Endothelial cell of umbilical vein (primary cell): ENCODE data around the gene TNFSF10. TPM values are rescaled to one million over a fixed set of nuclear protein-coding genes. Genes with fewer than 3 reads are reported as not detected.

Source experiments
- BruUV-seq: library from RNA; stranded (reverse); fragments of 400-500 nt; replicated peaks from 2 replicates; lab custom pipeline; 2021; lab: Mats Ljungman, UMichigan
- CTCF ChIA-PET: fragments of 300-600, 350-600 bp; sonication (Branson Sonifier 250); formaldehyde crosslinking; loops from one replicate; lab custom pipeline; 2021; ENCODE audit warnings: antibody characterized with exemption, inconsistent platforms; lab: Charles Lee
- POLR2A ChIA-PET: fragments of 300-600, 350-600 bp; sonication (Branson Sonifier 250); formaldehyde crosslinking; loops from one replicate; lab custom pipeline; 2021; ENCODE audit warnings: antibody characterized with exemption, inconsistent platforms; lab: Charles Lee
- DNase-seq: peaks from one replicate; pipeline ENCODE4 v3.0.0-alpha.2; 2011; ENCODE audit warnings: low read depth, low spot score
- FAIRE-seq: peaks from 2 replicates; lab custom pipeline; 2011; peaks lifted over from hg19 to GRCh38; lab: Jason Lieb, UNC
- H2AFZ ChIP-seq: 2 replicates; pipeline ENCODE4 v1.6.0; 2012; ENCODE audit warnings: low read depth, low read length, control low read depth, inconsistent platforms
- H3K27ac ChIP-seq: 2 replicates; pipeline ENCODE4 v1.5.1; 2011; ENCODE audit warnings: low read depth, mild to moderate bottlenecking, control low read depth, low read length, moderate library complexity; ENCODE audit not compliant: insufficient read depth
- H3K27me3 ChIP-seq, 2 experiments: 2 replicates each; pipeline versions ENCODE4 v1.6.0 to v1.6.1; 2011; ENCODE audit warnings: low read length in 2 of 2, mixed read lengths in 1 of 2; ENCODE audit not compliant: control insufficient read depth in 2 of 2, insufficient read depth in 2 of 2
- H3K36me3 ChIP-seq, 2 experiments: 2 replicates in 1 of 2; 3 replicates in 1 of 2; pipeline ENCODE4 v1.5.1; 2011; ENCODE audit warnings: low read length in 2 of 2, mild to moderate bottlenecking in 1 of 2, moderate library complexity in 1 of 2; ENCODE audit not compliant: control insufficient read depth in 2 of 2, insufficient read depth in 2 of 2; ENCODE audit errors: extremely low read depth in 1 of 2
- H3K4me1 ChIP-seq: 3 replicates; pipeline ENCODE4 v1.5.1; 2011; ENCODE audit warnings: mild to moderate bottlenecking, low read length; ENCODE audit not compliant: control insufficient read depth, insufficient read depth; ENCODE audit errors: extremely low read depth
- H3K4me2 ChIP-seq: 2 replicates; pipeline ENCODE4 v1.6.1; 2011; ENCODE audit warnings: low read length, control low read depth, mixed read lengths; ENCODE audit not compliant: insufficient read depth
- H3K4me3 ChIP-seq, 3 experiments: fragments of 200-600 bp in 1 of 3; sonication (generic), shearing (Covaris generic) in 1 of 3; replicated peaks in 1 of 3; 2 replicates each; pipeline ENCODE4 v1.5.1; 2011 to 2016; ENCODE audit warnings: control low read depth in 3 of 3, low read length in 3 of 3, mild to moderate bottlenecking in 2 of 3, inconsistent platforms in 1 of 3, low read depth in 1 of 3, moderate library complexity in 1 of 3; ENCODE audit not compliant: insufficient read depth in 1 of 3
- H3K79me2 ChIP-seq: 2 replicates; pipeline ENCODE4 v1.6.0; 2012; ENCODE audit warnings: low read length, inconsistent platforms; ENCODE audit not compliant: control insufficient read depth, insufficient read depth
- H3K9ac ChIP-seq: replicated peaks from 2 replicates; pipeline ENCODE3; 2011; ENCODE audit warnings: low read length, control low read depth; ENCODE audit not compliant: insufficient read depth; ENCODE audit errors: extremely low read depth
- H3K9me1 ChIP-seq: replicated peaks from 3 replicates; pipeline ENCODE4 v1.6.0; 2011; ENCODE audit warnings: mild to moderate bottlenecking, low read length; ENCODE audit not compliant: control insufficient read depth, insufficient read depth; ENCODE audit errors: extremely low read depth
- H3K9me3 ChIP-seq: replicated peaks from 2 replicates; pipeline ENCODE4 v1.5.1; 2012; ENCODE audit warnings: low read length, inconsistent platforms; ENCODE audit not compliant: control insufficient read depth, insufficient read depth
- H4K20me1 ChIP-seq: replicated peaks from 2 replicates; pipeline ENCODE3; 2011; ENCODE audit warnings: mild to moderate bottlenecking, low read length; ENCODE audit not compliant: control insufficient read depth, insufficient read depth; ENCODE audit errors: extremely low read depth
- EZH2 ChIP-seq: IDR thresholded peaks from 2 replicates; pipeline ENCODE4 v1.6.1; 2012; ENCODE audit warnings: borderline replicate concordance, low read depth, mild to moderate bottlenecking, moderate library complexity, low read length, inconsistent platforms; ENCODE audit not compliant: severe bottlenecking
- FOS ChIP-seq: IDR thresholded peaks from 2 replicates; pipeline ENCODE4 v1.6.1; 2011; ENCODE audit warnings: mild to moderate bottlenecking, low read length, moderate library complexity, borderline replicate concordance; ENCODE audit not compliant: insufficient read depth
- GATA2 ChIP-seq: IDR thresholded peaks from 2 replicates; pipeline ENCODE4 v1.7.0; 2011; ENCODE audit warnings: low read depth, mild to moderate bottlenecking, moderate library complexity, mixed read lengths, low read length; ENCODE audit not compliant: insufficient read length, insufficient read depth
- JUN ChIP-seq: IDR thresholded peaks from 2 replicates; pipeline ENCODE4 v1.6.1; 2011; ENCODE audit warnings: borderline replicate concordance, low read depth; ENCODE audit not compliant: insufficient read length, insufficient read depth
- MAX ChIP-seq: IDR thresholded peaks from 2 replicates; pipeline ENCODE4 v1.6.1; 2011; ENCODE audit not compliant: insufficient read depth, insufficient read length
- MYC ChIP-seq: IDR thresholded peaks from one replicate; pipeline ENCODE4 v1.6.1; 2011; ENCODE audit warnings: mild to moderate bottlenecking, low read depth, low read length
- POLR2A ChIP-seq: IDR thresholded peaks from 2 replicates; pipeline ENCODE4 v1.6.1; 2012; ENCODE audit warnings: low read depth, mild to moderate bottlenecking, control low read depth, low read length
- dilution Hi-C: fragments of 300-500 bp; cut with MboI; formaldehyde crosslinking; loops from one replicate; pipeline ENCODE4 v1.15.0; 2019; ENCODE audit warnings: low sequenced_read_pairs; ENCODE audit not compliant: extremely low pct_ligation_motif_present
- intact Hi-C: fragments of 100-400 bp; cut with micrococcal nuclease; formaldehyde crosslinking; loops from one replicate; pipeline ENCODE4 v1.10.0; 2022
- polyA plus RNA-seq, 4 experiments: library from polyadenylated mRNA; depleted of rRNA in 3 of 4; stranded (reverse) in 3 of 4; unstranded in 1 of 4; fragments of >200 nt; gene quantifications; 2 replicates each; pipeline versions ENCODE4 v1.2.1 to v1.2.3, GENCODE V29; 2011 to 2012; ENCODE audit warnings: missing spikeins in 1 of 4
- total RNA-seq: library from RNA; stranded (reverse); gene quantifications from 2 replicates; pipeline ENCODE4 v1.2.3, GENCODE V29; 2021
- TF ChIP-seq, protein P1 (sequence below), 2 donors: IDR thresholded peaks; 1 replicate in 1 of 2; 2 replicates in 1 of 2; pipeline ENCODE4 v1.5.1; 2011; ENCODE audit warnings: low read length in 2 of 2, mild to moderate bottlenecking in 2 of 2, moderate library complexity in 2 of 2, control low read depth in 1 of 2, inconsistent platforms in 1 of 2, low read depth in 1 of 2; ENCODE audit not compliant: insufficient read depth in 1 of 2; ENCODE audit errors: extremely low read depth in 1 of 2

Gene TNFSF10
- total and polyA plus RNA-seq, 2 donors (not counting 3 experiments of a cell fraction or from before 2014, with no cell fraction given): 31.2 to 55.0 TPM

- POLR2A ChIA-PET: no interaction called here
- Histone ChIP-seq H3K4me3 (no peak overlapping the region), H3K9ac (no peak overlapping the region), H3K4me2 (no peak overlapping the region), H3K36me3 (no peaks in the 10 kb centered on the region), H3K4me1 (no peaks in the 10 kb centered on the region), H3K9me1 (no peaks in the 10 kb centered on the region), H4K20me1 (no peaks in the 10 kb centered on the region), H3K9me3 (no peaks in the 10 kb centered on the region), H3K27me3 (peaks cover 0 to 2% of the 10 kb centered on the region in 2 experiments), H3K27ac (no peak overlapping the region), H3K79me2 (no peaks in the 10 kb centered on the region), H2AFZ (no peak overlapping the region)
- no peak for DNase-seq
- dilution Hi-C loops: no loop called here
- no peak for FAIRE-seq
- TF ChIP-seq JUN (no peak), GATA2 (no peak), MAX (no peak), FOS (no peak), EZH2 (no peak), POLR2A (no peak), MYC (no peak)
- TF ChIP-seq, protein P1, sequence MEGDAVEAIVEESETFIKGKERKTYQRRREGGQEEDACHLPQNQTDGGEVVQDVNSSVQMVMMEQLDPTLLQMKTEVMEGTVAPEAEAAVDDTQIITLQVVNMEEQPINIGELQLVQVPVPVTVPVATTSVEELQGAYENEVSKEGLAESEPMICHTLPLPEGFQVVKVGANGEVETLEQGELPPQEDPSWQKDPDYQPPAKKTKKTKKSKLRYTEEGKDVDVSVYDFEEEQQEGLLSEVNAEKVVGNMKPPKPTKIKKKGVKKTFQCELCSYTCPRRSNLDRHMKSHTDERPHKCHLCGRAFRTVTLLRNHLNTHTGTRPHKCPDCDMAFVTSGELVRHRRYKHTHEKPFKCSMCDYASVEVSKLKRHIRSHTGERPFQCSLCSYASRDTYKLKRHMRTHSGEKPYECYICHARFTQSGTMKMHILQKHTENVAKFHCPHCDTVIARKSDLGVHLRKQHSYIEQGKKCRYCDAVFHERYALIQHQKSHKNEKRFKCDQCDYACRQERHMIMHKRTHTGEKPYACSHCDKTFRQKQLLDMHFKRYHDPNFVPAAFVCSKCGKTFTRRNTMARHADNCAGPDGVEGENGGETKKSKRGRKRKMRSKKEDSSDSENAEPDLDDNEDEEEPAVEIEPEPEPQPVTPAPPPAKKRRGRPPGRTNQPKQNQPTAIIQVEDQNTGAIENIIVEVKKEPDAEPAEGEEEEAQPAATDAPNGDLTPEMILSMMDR (IDR thresholded peaks at IDR 0.05; ENCODE audit: extremely low read depth in 1 of 2, insufficient read depth in 1 of 2, low read depth in 1 of 2, low read length in 2 of 2): no peak
- intact Hi-C loops: no loop called here
- CTCF ChIA-PET: interaction anchor here (1.5 kb wide), 1 partner anchor 10 kb away, joined by 4 read pairs; no protein-coding TSS in a partner anchor
- BruUV-seq: no TSS peak
Observed at GRCh38 chr3:172551874-172552273, 28.6 kb upstream of the TNFSF10 start.
